SH-SY5Y (cell line): ENCODE results near the gene NUP155.

ENCODE experiments used
- GATA2 ChIP-seq: IDR thresholded peaks from 2 replicates; pipeline ENCODE4 v1.6.1; 2011; ENCODE audit warnings: mild to moderate bottlenecking, low read depth, low read length
- GATA3 ChIP-seq: IDR thresholded peaks from 2 replicates; pipeline ENCODE4 v1.6.1; 2011; ENCODE audit warnings: low read depth, mild to moderate bottlenecking, low read length, moderate library complexity

GRCh38 chr5:37355161-37355560, 15.7 kb downstream of the NUP155 start:
- TF ChIP-seq GATA3 (no peak), GATA2 (no peak)
